Lower leg skin (tissue), 3 donors: Measurements from ENCODE around the gene IRGQ.

ENCODE experiments used
- CTCF ChIP-seq, 3 donors: fragments of 450-650 bp; IDR thresholded peaks; one replicate each; pipeline ENCODE4 v1.5.1; 2016; ENCODE audit warnings: antibody characterized with exemption in 3 of 3, mild to moderate bottlenecking in 3 of 3, moderate library complexity in 2 of 3
- POLR2A ChIP-seq, 2 donors: fragments of 450-650 bp; IDR thresholded peaks; one replicate each; pipeline ENCODE4 v1.6.1; 2016 to 2017; ENCODE audit warnings: antibody characterized with exemption in 2 of 2, mild to moderate bottlenecking in 1 of 2, moderate library complexity in 1 of 2

GRCh38 chr19:43578787-43579186 is 17.1 kb downstream of the IRGQ start:
- no peak for TF ChIP-seq CTCF (IDR thresholded peaks at IDR 0.05)
- TF ChIP-seq POLR2A (IDR thresholded peaks at IDR 0.05), result no peak
